Effector CD8-positive, alpha-beta T cell (primary cell): ENCODE results near the gene KRTCAP2.
A peak's percentile ranks its signal among the peaks of the same experiment; 100 is the strongest.
"Not testable (repeated sequence)": the region's sequence is repeated elsewhere in the genome, so short reads cannot be mapped to it uniquely, and the experiment has no call there.

Experiments used
- DNase-seq: peaks from one replicate; lab custom pipeline; 2025; lab: John Stamatoyannopoulos, UW

Gene KRTCAP2

DNA sequence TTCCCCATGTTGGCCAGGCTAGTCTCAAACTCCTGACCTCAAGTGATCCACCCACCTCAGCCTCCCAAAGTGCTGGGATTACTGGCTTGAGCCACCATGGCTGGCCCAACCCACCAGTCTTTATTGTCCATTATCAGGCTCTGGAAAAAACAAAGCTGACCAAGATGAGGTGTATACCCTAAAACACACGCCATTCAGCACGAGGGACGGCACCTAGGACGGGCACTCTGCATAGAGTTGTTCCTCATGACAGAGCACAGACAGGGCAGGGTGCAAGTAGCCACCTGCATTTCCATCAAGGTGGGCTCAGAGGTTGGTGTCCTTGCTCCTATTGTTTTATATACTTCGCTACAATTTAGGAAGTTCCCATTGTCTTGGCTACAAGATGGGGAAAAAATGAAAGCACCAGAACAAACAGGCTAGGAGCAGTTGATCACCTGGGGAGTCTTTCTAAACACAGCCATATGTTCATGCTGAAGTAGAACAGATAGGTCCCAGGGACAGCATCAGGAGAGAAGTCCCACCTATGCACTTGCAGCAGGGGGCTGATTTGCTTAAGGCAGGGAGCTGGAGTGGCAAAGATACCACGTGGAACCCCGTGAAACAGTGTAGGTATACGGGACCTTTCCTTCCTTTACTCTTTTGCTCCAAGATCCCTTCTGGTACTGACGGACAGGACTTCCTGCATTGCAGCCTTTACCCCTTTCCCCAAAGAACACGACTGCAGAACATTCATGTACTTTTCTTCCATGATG is 4.5 kb downstream of the KRTCAP2 start:
- no peak for DNase-seq

DNA sequence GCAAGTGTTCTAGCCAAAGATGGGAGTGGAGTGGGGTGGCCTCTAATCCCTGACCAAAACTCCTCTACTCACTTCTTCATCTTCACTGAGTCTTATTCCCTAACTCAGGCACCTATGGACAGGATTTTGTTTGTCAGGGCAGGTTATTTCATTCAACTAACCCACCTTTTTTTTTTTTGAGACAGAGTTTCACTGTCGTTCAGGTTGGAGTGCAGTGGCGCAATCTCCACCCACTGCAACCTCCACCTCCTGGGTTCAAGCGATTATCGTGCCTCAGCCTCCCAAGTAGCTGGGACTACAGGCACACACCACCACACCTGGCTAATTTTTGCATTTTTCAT is 5.0 kb downstream of the KRTCAP2 start:
- not testable (repeated sequence) for DNase-seq

DNA sequence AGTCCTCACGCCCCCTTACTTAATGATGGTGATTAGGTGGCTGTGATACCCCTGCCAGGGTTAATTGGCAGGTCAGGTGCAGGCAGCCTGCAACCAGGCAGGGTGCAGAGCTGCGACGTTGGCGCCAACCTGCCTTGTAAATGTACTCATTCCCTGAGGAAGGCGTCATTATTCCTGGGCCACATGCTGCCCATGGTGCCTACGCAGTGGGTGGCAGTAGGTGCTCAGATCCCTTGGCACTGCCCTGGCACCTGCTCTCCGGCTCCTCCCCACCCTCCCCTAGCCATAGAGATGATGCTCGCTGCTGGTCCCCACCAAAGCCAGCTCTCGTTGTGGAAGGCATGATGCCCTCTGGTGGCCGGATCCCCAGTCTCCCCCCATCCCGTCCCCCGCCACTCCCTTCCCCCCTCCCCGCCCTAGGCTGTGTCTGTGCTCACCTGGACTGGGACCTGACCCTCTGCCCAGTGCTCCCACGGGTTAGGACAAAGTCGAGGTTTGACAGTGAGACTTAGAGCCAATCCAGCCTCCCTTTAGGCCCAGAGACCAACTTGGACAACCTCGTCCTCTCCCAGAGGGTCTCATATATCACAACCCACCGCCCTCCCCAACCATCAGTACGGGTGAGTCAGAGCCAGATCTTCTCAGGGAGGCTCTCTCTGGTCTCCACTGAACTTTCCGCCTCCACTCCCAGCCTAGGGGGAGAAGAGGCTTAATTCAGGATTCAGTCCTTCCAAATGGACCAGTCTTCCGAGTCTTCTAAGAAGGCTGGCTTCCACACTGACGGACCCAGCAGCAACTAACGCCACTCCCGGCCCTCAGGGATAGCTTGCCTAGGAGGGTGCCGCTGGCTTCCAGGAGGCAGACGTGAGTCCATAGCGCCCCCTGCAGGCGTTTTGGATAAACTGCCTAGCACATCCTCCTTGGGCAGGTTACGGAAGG is 5.7 kb downstream of the KRTCAP2 start:
- DNase-seq = peak; percentile 75

DNA sequence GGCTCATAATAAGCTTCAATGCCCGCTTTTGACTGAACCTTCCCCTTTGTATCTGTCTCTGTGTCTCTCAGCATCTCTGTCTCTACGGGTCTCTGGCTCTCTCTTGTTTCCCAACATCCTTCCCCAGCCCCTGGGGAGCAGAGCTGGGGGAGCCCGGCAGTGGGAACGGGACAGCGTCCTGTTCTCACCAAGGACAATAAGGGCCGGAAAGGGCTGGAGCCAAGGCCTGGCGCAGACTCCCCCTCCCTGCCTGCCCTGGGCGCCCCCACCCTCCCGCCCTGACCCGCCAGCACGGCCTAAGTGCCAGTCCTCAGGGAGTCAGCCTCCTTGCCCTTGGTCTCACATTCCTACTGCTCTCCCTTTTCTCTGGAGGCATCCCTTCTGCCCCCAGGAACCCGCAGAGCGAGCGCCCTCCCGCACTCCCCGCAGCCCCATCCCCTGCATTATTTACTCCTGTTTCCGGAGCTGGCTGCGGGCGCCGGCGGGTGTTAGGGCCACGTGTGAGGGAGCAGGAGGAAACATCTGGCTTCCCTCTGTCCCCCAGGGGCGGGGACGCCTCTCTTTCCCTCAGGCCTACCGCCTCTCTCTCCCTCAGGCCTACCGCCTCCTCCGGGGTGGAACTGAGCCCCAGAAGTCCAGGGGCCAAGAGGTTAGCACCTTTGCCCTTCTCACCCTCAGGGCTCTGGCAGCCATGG is 6.5 kb downstream of the KRTCAP2 start:
- DNase-seq = no peak

DNA sequence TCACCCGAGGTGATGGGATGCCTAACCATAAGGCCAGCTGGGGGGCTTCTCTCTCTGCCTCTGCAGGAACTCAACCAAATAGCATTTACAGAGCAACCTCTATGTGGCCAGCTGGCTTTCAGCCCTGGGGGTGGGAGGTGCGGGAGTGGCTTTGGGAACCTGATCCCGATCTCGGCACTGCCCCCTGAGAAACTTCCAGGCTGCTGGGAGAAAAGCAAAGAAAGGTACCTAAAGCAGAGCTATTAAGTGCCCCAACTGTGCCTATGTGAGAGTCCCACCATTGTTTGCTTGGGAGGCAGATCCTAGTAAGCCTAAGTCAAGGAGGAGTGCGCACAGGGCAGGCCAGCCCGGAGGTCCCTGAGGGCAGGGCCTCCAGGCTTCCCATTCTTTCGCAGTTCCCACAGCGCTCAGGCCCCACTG is 7.0 kb downstream of the KRTCAP2 start:
- no peak for DNase-seq

- not testable (repeated sequence) for DNase-seq
Observed at GRCh38 chr1:155164625-155165024, 8.5 kb downstream of the KRTCAP2 start.

DNA sequence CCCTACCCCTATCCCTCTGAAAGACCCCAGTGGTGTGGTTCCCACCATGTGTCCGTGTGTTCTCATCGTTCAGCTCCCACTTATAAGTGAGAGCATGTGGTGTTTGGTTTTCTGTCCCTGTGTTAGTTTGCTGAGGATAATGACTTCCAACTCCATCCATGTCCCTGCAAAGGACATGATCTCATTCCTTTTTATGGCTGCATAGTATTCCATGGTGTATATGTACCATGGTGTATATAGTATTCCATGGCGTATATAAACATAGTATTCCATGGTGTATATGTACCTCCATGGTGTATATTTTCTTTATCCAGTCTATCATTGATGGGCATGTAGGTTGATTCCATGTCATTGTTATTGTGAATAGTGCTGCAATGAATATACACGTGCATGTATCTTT is 9.3 kb downstream of the KRTCAP2 start:
- not testable (repeated sequence) for DNase-seq

- not testable (repeated sequence) for DNase-seq
Observed at GRCh38 chr1:155162631-155163030, 10.5 kb downstream of the KRTCAP2 start.

GRCh38 chr1:155160128-155160527 is 13.0 kb downstream of the KRTCAP2 start:
- DNase-seq = no peak

GRCh38 chr1:155158991-155159390 is 14.1 kb downstream of the KRTCAP2 start:
- DNase-seq = no peak

- not testable (repeated sequence) for DNase-seq
Observed at GRCh38 chr1:155155996-155156643, 17.0 kb downstream of the KRTCAP2 start.

DNA sequence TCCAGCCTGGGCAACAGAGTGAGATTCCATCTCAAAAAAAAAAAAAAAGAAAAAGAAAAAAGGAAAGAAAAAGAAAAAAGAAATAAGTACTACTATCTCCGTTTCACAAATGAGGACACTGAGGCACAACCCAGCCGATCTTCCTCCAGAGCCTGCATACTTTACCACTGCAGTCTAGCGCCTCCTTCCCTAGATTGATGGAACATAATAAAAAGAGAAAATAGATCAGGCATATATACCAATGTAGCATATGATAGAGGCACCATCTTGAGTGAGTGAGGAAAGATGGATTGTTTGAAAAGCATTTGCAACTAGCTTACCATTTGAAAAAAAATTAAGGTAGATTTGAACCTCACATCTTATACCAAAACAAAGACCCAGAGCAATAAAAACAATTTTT is 27.6 kb downstream of the KRTCAP2 start:
- DNase-seq = no peak

- DNase-seq = no peak
Observed at GRCh38 chr1:155141749-155142148, 31.4 kb downstream of the KRTCAP2 start.

DNA sequence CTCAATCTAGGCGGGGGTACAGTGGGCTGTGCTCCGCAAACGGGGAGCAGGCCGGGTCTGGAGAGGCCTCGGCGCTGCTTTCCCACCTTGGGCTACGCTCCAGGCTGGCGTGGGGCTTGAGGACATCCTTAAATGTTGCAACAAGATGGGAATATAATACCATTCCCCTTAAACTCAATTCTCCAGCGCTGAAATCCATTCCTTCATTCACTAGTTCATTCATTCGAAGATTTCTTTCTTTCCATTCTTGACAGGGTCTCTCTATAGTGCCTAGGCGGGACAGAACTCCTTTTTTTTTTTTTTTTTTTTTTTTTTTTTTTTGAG is 32.5 kb downstream of the KRTCAP2 start:
- DNase-seq = no peak

- DNase-seq = peak; percentile 80
Observed at GRCh38 chr1:155139895-155140629, 33.0 kb downstream of the KRTCAP2 start, which contains the start of gene DPM3. Gene DPM3, minus strand, starts transcription at chr1:155140531. Its CDS starts 291 bp downstream, at chr1:155140240.

DNA sequence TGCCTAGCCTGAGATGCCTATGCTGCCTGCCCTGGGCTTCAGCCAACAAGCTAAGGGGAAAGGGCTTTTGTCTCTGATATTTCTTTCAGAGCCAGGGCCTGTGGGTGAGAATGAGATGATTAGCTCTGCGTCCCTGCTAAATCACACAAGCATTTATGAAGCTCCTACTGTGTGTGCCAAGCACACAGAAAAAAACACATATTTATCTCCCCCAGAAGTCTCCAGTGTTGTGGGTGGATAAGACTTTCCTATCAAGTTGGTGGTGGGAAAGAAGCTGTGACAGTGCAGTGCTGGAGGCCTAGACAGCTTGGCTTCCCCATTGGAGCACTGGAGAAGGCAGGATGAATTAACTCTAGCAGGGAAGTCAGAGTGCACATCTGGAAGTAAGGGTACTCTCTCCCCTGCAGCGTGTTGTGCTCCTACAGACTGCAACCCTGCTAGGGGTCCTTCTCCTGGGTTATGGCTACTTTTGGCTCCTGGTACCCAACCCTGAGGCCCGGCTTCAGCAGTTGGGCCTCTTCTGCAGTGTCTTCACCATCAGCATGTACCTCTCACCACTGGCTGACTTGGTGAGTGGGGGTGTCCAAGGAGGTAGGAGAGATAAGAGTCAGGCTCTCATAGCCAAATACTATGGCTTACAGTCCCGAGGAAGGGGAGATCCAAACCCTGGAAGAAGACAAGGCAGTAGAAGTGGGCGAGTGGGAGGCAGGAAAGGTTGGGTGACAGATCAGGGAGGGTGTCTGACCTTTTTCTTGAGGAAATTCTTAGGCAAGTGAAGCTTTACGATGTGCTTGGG is 35.8 kb downstream of the KRTCAP2 start:
- DNase-seq = no peak

- DNase-seq = no peak
Observed at GRCh38 chr1:155136748-155137147, 36.4 kb downstream of the KRTCAP2 start.

GRCh38 chr1:155135415-155136028 is 37.6 kb downstream of the KRTCAP2 start, which contains the start of gene SLC50A1:
Gene SLC50A1, plus strand, starts transcription at chr1:155135852. Its CDS starts 60 bp downstream, at chr1:155135912.
- DNase-seq = peak; percentile 86

DNA sequence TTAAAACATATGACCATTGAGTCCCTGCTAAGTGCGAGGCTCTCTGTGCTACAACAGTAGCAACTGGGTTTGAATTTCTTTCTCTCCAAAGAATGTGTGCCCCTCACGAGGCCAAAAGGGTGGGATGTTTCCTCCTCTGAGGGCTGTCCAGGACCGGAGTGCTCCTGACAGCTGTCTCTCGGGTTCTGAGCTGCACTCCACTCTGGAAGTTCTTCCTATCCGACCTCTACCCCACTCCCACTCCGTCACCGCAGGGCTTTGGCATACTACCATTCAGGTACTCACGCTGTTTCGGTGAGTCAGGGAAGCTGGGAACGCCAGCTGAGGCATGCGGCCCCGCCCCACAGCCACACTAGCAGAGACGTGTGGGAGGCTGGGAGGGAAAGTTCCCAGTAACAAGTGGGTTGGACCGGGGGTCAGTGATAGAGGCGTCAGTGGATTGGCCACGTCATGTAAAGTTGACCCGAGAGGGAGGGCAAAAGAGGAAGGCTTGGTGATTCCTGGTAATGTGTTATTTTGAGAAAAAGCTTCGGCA is 38.2 kb downstream of the KRTCAP2 start:
- DNase-seq = no peak
